Peyer's patch (tissue), 4 donors: ENCODE data around the gene TRIM8.
A peak's percentile ranks its signal among the peaks of the same experiment; 100 is the strongest.

Source experiments
- POLR2A ChIP-seq, 2 donors: fragments of 450-650 bp; IDR thresholded peaks; one replicate each; pipeline ENCODE4 v1.5.1; 2017; ENCODE audit warnings: antibody characterized with exemption in 2 of 2, mild to moderate bottlenecking in 2 of 2, moderate library complexity in 2 of 2
- TF ChIP-seq, protein P1 (sequence below), 6 experiments: fragments of 450-650 bp in 4 of 6; fragments of 200-600 bp in 2 of 6; sonication (generic) in 1 of 6; IDR thresholded peaks; one replicate each; pipeline ENCODE4 v1.5.1; 2017 to 2019; ENCODE audit warnings: antibody characterized with exemption in 6 of 6, mild to moderate bottlenecking in 3 of 6, moderate library complexity in 1 of 6

- TF ChIP-seq POLR2A (IDR thresholded peaks at IDR 0.05), result peak; percentile 62 to 91
- TF ChIP-seq, protein P1, sequence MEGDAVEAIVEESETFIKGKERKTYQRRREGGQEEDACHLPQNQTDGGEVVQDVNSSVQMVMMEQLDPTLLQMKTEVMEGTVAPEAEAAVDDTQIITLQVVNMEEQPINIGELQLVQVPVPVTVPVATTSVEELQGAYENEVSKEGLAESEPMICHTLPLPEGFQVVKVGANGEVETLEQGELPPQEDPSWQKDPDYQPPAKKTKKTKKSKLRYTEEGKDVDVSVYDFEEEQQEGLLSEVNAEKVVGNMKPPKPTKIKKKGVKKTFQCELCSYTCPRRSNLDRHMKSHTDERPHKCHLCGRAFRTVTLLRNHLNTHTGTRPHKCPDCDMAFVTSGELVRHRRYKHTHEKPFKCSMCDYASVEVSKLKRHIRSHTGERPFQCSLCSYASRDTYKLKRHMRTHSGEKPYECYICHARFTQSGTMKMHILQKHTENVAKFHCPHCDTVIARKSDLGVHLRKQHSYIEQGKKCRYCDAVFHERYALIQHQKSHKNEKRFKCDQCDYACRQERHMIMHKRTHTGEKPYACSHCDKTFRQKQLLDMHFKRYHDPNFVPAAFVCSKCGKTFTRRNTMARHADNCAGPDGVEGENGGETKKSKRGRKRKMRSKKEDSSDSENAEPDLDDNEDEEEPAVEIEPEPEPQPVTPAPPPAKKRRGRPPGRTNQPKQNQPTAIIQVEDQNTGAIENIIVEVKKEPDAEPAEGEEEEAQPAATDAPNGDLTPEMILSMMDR (IDR thresholded peaks at IDR 0.05), result no peak
Measured at GRCh38 chr10:102641880-102642735, 2.2 kb upstream of the TRIM8 start.
